ENCODE data around the gene ZC3H13. TPM values are rescaled to one million over a fixed set of nuclear protein-coding genes. Genes with fewer than 3 reads are reported as not detected.

ZC3H13 gene
- total RNA-seq, 4 donors from 2014 or later = 14.7 to 20.7 (median 17.1) TPM

GRCh38 chr13:46015366-46015765 is 37.2 kb downstream of the ZC3H13 start:
- in situ Hi-C loops (cut with MboI; ENCODE audit: low sequenced_read_pairs in 4 of 4) = no loop called here
- intact Hi-C loops (cut with DNase I; ENCODE audit: low total_unique reads) = no loop called here

GRCh38 chr13:46012404-46012803 is 40.1 kb downstream of the ZC3H13 start:
- in situ Hi-C loops (cut with MboI; ENCODE audit: low sequenced_read_pairs in 4 of 4) = no loop called here

More at GRCh38 chr13:46015366-46015765, 37.2 kb downstream of the ZC3H13 start:
- Histone ChIP-seq H3K4me1 (no peaks in the 10 kb centered on the region), H3K9me3 (no peaks in the 10 kb centered on the region), H3K4me3 (no peak overlapping the region), H3K36me3 (peaks cover 0 to 50% of the 10 kb centered on the region in 2 donors), H3K27me3 (no peaks in the 10 kb centered on the region), H3K27ac (no peak overlapping the region)
- ATAC-seq (no peak), DNase-seq (no peak)
- no peak for TF ChIP-seq POLR2A (IDR thresholded peaks at IDR 0.05)
- TF ChIP-seq, protein P1, sequence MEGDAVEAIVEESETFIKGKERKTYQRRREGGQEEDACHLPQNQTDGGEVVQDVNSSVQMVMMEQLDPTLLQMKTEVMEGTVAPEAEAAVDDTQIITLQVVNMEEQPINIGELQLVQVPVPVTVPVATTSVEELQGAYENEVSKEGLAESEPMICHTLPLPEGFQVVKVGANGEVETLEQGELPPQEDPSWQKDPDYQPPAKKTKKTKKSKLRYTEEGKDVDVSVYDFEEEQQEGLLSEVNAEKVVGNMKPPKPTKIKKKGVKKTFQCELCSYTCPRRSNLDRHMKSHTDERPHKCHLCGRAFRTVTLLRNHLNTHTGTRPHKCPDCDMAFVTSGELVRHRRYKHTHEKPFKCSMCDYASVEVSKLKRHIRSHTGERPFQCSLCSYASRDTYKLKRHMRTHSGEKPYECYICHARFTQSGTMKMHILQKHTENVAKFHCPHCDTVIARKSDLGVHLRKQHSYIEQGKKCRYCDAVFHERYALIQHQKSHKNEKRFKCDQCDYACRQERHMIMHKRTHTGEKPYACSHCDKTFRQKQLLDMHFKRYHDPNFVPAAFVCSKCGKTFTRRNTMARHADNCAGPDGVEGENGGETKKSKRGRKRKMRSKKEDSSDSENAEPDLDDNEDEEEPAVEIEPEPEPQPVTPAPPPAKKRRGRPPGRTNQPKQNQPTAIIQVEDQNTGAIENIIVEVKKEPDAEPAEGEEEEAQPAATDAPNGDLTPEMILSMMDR (IDR thresholded peaks at IDR 0.05 in 4 of 5, conservative IDR thresholded peaks at IDR 0.05 in 1 of 5) = no peak

GRCh38 chr13:46010148-46010547 is 42.4 kb downstream of the ZC3H13 start:
- Histone ChIP-seq H3K4me1 (no peaks in the 10 kb centered on the region), H3K36me3 (peaks cover 0 to 29% of the 10 kb centered on the region in 2 donors), H3K27ac (no peak overlapping the region), H3K27me3 (no peaks in the 10 kb centered on the region), H3K4me3 (no peak overlapping the region), H3K9me3 (no peaks in the 10 kb centered on the region)
- ATAC-seq (no peak), DNase-seq (no peak)
- TF ChIP-seq POLR2A (IDR thresholded peaks at IDR 0.05) = no peak
- TF ChIP-seq, protein P1 (IDR thresholded peaks at IDR 0.05 in 4 of 5, conservative IDR thresholded peaks at IDR 0.05 in 1 of 5) = no peak
- intact Hi-C loops (cut with DNase I; ENCODE audit: low total_unique reads) = no loop called here
- in situ Hi-C loops (cut with MboI; ENCODE audit: low sequenced_read_pairs in 4 of 4) = no loop called here

More at GRCh38 chr13:46012404-46012803, 40.1 kb downstream of the ZC3H13 start:
- no peak for ATAC-seq
- TF ChIP-seq POLR2A (IDR thresholded peaks at IDR 0.05) = no peak
- TF ChIP-seq, protein P1 (IDR thresholded peaks at IDR 0.05 in 4 of 5, conservative IDR thresholded peaks at IDR 0.05 in 1 of 5) = no peak
- no peaks in the 10 kb centered on the region for H3K4me1 ChIP-seq
- no peak overlapping the region for H3K4me3 ChIP-seq
- DNase-seq = no peak
- no peaks in the 10 kb centered on the region for H3K9me3 ChIP-seq
- no peaks in the 10 kb centered on the region for H3K27me3 ChIP-seq
- peaks cover 0 to 46% of the 10 kb centered on the region in 2 donors for H3K36me3 ChIP-seq
- H3K27ac ChIP-seq = no peak overlapping the region
- intact Hi-C loops (cut with DNase I; ENCODE audit: low total_unique reads) = no loop called here

DNA sequence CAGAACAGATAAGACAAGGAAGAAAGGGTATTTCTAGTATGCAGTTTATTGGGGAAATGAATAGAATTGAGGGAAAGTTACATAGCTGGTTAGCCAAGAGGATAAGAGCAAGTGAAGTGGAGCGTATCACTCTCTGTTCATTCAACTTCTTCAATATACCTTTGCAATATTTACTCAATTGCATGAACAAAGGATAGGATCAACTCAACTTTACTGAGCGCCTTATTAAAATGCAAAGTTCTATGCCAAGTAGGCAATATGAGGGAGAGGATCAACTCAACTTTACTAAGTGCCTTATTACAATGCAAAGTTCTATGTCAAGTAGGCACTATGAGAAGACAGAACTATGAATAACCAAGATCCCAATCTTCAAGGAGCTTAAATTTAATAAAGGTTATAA is 43.9 kb downstream of the ZC3H13 start:
- no peak for DNase-seq
- no peak overlapping the region for H3K27ac ChIP-seq
- ATAC-seq = no peak
- no peaks in the 10 kb centered on the region for H3K9me3 ChIP-seq
- H3K4me3 ChIP-seq = no peak overlapping the region
- intact Hi-C loops (cut with DNase I; ENCODE audit: low total_unique reads) = no loop called here
- no peaks in the 10 kb centered on the region for H3K27me3 ChIP-seq
- no peaks in the 10 kb centered on the region for H3K4me1 ChIP-seq
- TF ChIP-seq, protein P1 (IDR thresholded peaks at IDR 0.05 in 4 of 5, conservative IDR thresholded peaks at IDR 0.05 in 1 of 5) = no peak
- no peak for TF ChIP-seq POLR2A (IDR thresholded peaks at IDR 0.05)
- H3K36me3 ChIP-seq = peaks cover 0 to 29% of the 10 kb centered on the region in 2 donors
- in situ Hi-C loops (cut with MboI; ENCODE audit: low sequenced_read_pairs in 4 of 4) = no loop called here

Measured in gastrocnemius medialis (tissue), 4 donors.